A549 treated with Mapracorat at 1 μM for 4 hours (cell line): ENCODE results near the gene NUDT19. TPM values are rescaled to one million over a fixed set of nuclear protein-coding genes. Genes with fewer than 3 reads are reported as not detected.

ENCODE experiments used
- total RNA-seq: library from RNA; stranded (reverse); fragments of 200-300 nt; extraction: Qiagen RNA extraction; gene quantifications from 5 replicates; pipeline ENCODE4 v1.2.3, GENCODE V29; 2022

NUDT19 gene
- 30.4 to 38.3 TPM (median 35.7 TPM) in 5 replicates for total RNA-seq

GRCh38 chr19:32691291-32691951 is at the start of gene NUDT19:
NUDT19 (plus strand) TSS chr19:32691821; CDS start chr19:32691961, 140 bp downstream.

DNA sequence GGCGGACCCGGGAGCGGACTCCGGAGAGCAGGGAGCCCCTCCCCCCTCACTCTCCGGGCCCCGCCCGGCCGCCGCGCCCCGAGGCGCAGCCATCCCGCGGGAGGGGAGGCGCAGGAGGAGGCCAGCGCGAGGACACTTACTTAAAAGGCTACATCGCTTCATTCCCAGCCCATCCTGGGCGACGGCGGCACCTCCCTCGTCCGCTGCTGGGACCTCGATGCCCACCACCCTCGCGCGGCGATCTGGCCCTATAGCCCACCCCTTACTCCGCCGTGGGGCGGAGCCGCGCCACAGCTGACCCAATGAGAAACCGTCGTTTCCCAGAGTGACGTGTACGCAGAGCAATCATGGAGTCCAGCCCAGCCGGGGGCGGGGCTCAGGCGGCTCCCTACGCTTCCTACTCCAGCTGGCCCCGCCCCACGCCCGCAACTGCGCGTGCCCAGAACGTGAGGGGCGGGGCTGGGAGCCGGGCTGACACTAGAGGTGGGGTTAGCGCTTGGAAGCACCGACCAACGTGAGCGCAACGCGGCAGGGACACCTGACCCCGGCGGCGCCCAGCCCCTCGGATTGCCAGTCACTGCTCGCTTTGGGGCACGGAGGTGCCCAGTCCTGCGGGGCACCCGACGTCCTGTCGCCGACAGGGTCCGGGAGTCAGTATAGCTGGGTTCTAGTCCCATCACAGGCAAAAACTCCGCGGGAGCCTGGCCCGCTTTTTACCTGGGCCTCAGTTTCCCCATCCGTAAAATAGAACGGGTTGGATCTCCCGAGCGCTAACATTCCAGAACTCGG is 16.5 kb upstream of the NUDT19 start, which contains the start of gene ANKRD27:
Gene ANKRD27, minus strand, starts transcription at position 250 of the 789 bp plus-strand sequence. CDS start 16,165 bp downstream, outside the sequence.

DNA sequence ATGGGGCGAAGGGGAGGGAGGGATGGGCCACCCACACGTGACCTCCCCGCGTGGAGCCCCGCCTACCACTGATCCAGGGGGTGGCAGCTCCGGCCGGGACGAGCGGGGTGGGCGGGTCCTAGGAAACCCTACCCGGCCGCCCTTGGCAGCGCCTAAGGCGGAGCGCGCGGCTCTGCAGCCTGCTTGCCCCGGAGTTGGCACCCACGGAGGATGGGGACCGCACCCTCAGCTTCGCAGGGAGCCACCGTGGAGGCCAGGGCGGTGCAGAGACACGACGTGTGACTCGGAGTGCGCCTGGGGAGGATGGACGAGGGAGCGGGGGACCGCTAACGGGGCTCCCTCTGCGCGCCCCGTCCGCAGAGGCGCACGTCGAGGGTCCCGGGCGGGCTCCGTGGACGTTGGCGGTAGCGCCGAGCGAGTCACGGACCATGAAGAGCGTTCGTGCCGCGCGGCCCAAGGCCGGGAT is 15.9 kb upstream of the NUDT19 start, which contains the start of gene RGS9BP:
Gene RGS9BP, plus strand, starts transcription at position 129 of the 466 bp plus-strand sequence. CDS start 416 bp downstream, outside the sequence.

GRCh38 chr19:32719611-32720059 is 28.0 kb downstream of the NUDT19 start, which contains the start of gene TDRD12:
TDRD12 (plus strand) TSS chr19:32719767; CDS start chr19:32720073, 306 bp downstream.

Other genes starting within 250 kb of the NUDT19 start
- gene PDCD5, start 110.6 kb upstream of the NUDT19 start, total RNA-seq, result 435 to 538 TPM (median 469 TPM) in 5 replicates
- 33.7 to 51.3 TPM (median 42.7 TPM) in 5 replicates for gene ANKRD27, start 16.6 kb upstream of the NUDT19 start, total RNA-seq
- gene RGS9BP, start 16.0 kb upstream of the NUDT19 start, total RNA-seq, result 0.34 to 0.63 TPM (median 0.48 TPM) in 5 replicates
- gene TDRD12, start 27.9 kb downstream of the NUDT19 start, total RNA-seq, result 0.08 to 0.15 TPM (median 0.09 TPM) in 5 replicates
- gene SLC7A9, start 177.9 kb downstream of the NUDT19 start, total RNA-seq, result 0.29 to 0.62 TPM (median 0.45 TPM) in 4 of 5 replicates, not detected in the other